Activated CD8-positive, alpha-beta memory T cell treated with anti-CD3 and anti-CD28 coated beads, Interleukin-2, amount 50 U/mL, for 24 hours (primary cell): Measurements from ENCODE around the gene STIM2.
"Not testable (repeated sequence)": the region's sequence is repeated elsewhere in the genome, so short reads cannot be mapped to it uniquely, and the experiment has no call there.

Source experiments
- DNase-seq: peaks from one replicate; pipeline ENCODE4 v3.0.0-alpha.2; 2020; ENCODE audit errors: extremely low read depth

The STIM2 gene

GRCh38 chr4:26867914-26868684, 7.5 kb downstream of the STIM2 start:
- no peak for DNase-seq

DNA sequence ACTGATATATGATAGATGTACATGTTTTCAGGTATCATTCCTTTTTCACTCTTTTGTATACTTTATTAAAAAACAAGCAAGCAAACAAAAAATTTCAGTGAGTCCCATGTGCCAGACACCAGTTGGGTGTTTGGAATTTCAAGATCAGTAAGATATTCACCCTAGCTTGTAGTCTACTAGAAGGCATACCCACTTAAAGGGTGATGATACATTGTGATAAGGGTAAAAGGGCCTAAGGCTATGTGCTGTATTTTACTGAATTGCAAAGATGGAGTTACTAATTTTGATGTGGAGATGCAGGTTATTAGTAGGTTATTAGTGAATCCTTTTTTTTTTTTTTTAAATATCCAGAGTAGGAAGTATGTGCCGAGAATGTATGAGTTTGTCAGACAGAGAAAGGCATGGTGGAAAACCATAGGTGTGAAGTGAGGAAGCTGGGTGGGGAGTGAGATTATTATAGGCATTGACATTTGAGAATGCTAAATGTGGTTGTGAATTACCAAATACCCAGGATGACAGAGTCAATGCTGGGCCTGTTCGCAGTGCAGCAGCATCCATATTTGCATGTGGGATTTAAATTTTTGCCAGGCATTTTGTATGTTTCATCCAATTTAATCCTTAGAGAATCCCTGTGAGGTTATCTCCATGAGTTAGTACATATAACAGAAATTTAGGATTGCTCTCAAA, 10.1 kb downstream of the STIM2 start:
- DNase-seq, result no peak

- DNase-seq, result no peak
These were observed 11.0 kb downstream of the STIM2 start for GRCh38 chr4:26871611-26872010.

DNA sequence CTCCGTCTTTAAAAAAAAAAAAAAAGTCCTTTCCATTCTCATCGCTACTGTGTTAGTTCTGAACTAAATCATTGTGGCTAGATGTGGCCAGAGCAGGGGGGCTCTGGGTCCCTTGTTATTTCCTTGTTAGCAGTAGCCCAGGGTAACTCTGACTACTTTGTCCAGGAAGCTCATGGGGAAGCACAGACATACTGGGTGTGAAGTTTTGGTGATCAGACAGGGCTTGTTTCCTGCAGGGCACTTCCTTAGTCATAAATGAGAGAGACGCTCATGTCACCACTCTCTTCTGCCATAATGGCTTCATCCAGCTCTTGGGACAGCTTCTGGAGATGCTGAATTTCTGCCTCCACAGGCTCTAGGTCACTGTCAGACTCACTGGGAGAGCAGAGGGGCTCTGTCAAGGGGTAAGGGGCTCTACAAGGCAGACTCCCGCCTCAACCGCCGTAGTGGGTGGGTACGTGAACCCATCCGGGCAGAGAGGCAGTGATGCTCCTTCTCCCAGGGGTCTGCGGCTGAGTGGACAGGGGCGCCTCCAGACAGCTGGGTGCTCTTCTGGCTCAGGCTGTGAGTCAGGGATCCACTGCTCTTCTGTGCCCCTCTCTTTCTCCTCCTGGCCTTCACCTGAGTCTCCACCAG, 12.9 kb downstream of the STIM2 start:
- DNase-seq, result no peak

GRCh38 chr4:26874110-26874509, 13.5 kb downstream of the STIM2 start:
- no peak for DNase-seq

DNA sequence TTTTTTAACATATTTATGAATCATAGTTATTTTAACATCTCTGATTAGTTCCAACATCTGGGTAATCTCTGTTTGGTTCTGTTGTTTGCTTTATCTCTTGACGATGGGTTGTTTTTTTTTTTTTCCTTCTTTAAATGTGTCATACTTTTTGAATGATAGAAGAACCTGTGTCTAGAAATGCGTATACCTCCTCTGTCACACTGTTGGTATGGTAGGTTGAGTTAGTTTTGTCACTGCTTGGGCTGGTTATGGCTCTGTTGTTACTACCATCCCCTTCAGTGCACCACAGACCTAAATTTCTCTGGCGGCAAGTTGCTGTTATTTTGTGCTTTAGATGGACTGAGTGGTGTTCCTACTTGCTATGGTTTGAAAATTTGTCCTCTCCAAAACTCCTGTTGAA, 16.8 kb downstream of the STIM2 start:
- DNase-seq, result no peak

DNA sequence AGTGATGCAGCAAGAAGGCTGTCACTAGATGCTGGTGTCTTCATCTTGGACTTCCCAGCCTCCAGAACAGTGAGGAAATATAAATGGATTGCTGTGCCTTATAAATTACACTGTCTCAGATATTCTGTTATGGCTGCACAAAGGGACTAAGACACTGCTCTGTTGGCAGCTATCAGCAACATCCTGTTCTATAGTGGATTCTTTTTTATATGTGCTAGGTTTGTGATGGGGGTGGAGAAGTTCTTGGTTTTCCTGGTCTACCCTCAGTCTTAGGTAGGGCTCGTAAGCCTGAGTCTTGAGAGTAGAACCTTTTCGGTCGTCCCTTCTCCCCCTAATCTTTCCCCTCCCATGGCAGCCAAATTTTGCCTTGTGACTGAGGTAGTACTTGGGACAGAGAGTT, 17.3 kb downstream of the STIM2 start:
- DNase-seq, result no peak

DNA sequence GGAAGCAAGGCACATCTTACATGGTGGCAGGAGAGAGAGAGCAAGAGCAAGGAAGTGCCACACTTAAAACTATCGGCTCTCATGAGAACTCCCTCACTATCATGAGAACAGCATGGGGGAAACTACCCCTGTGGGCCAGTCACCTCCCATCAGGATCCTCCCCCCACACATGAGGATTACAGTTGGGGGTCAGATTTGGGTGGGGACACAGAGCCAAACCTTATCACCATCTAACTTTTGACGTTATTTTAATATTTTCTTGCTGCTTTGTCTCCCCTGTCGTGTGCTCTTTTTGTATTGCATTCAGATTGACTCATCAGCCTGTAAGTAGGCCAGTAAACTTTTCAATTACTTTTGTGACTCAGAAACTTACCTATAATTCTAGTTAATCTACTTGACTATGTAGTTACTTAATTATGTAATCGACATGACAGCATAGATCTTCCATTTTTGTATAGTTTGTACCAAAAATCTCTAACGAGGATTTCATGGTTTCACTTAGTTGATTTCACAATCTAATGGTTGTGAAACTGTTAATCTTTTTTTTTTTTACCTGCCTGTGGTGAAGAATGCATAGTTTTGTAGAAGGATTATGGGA, 18.3 kb downstream of the STIM2 start:
- no peak for DNase-seq

DNA sequence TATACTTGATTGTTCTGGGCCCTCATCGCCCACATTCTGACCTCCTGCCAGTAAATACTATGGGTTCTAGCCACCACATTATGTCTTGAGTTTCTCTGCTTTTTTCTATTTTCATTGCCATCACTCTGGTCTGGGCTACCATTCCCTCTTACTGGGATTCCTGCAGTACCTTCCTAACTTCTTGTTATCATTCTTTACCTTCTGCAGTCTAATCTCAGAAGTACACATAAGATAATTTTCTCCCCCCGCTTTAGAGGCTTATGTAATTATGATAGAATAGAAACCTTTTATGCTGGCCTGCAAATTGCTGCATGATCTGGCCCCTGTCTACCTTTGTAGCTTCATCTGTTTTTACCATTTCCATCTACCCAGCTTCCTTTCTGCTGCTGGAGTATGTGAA, 19.2 kb downstream of the STIM2 start:
- DNase-seq, result no peak

GRCh38 chr4:26884026-26884425, 23.4 kb downstream of the STIM2 start:
- DNase-seq, result no peak

DNA sequence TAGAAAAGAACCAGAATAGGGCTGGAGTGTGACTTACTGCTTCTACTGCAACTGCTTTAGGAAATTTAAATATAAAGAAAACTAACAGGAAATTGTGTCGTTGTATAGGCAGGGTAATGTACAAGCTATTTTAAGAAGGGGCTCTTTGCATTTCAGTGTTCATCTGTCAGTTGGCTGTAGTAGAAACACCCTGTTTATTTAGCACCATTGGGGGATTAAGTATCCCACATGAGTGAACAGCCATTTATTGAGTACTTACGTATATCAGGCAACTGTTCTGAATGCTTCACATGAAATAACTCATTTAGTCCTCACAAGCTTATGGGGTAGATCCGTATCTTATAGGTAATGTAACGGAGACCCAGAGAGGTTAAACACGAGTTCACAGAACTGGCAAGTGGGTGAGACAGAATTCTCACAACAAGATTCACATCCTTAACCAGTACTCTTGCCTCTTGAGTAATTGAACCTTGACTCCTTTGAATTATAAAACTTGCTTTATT, 23.9 kb downstream of the STIM2 start:
- no peak for DNase-seq

GRCh38 chr4:26885912-26886274, 25.3 kb downstream of the STIM2 start:
- no peak for DNase-seq

DNA sequence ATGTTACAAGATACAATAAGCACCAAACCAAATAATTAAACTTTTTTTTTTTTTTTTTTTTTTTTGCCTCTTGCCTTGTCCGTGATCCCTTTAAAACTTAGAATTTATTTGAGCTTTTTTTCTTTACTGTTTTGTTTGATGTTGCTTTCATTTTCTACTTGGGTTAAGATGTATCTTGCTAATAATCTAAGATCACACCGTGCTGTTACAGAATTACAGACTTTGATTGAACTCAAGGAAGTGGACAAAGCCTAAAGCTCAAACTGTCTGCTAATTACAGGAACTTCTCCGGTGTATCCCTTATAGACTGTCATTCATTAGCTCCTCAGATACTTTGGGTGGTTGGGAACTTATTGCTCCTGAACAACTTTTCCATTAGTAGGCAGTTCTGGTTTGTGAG, 26.5 kb downstream of the STIM2 start:
- no peak for DNase-seq

- DNase-seq, result no peak
These were observed 27.2 kb downstream of the STIM2 start for GRCh38 chr4:26887809-26888208.

- DNase-seq, result no peak
These were observed 28.7 kb downstream of the STIM2 start for GRCh38 chr4:26889356-26889755.

DNA sequence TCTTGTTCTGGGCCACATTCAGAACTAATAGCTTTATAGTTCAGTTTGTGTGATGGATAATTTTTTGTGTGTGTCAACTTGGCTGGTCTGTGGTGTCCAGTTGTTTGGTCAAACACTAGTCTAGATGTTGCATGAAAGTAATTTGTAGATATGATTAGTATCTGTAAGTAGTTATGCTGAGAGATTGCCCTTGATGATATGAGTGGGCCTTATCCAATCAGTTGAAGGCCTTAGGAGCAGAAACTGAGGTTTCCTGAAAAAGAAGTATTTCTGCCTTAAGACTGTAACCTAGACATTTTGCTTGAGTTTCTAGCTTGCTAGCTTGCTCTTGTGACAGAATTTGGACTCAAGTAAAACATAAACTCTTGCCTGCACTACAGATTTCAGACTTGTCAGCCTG, 30.4 kb downstream of the STIM2 start:
- no peak for DNase-seq

DNA sequence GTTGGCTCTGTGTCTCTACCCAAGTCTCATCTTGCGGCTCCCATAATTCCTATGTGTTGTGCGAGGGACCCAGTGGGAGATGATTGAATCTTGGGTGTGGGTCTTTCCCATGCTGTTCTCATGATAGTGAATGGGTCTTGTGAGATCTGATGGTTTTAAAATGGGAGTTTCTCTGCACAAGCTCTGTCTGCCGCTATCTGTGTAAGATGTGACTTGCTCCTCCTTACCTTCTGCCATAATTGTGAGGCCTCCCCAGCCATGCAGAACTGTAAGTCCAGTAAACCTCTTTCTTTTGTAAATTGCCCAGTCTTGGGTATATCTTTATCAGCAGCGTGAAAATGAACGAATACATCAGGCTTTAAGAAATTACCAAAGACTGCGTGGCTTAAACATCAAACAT, 31.2 kb downstream of the STIM2 start:
- no peak for DNase-seq

DNA sequence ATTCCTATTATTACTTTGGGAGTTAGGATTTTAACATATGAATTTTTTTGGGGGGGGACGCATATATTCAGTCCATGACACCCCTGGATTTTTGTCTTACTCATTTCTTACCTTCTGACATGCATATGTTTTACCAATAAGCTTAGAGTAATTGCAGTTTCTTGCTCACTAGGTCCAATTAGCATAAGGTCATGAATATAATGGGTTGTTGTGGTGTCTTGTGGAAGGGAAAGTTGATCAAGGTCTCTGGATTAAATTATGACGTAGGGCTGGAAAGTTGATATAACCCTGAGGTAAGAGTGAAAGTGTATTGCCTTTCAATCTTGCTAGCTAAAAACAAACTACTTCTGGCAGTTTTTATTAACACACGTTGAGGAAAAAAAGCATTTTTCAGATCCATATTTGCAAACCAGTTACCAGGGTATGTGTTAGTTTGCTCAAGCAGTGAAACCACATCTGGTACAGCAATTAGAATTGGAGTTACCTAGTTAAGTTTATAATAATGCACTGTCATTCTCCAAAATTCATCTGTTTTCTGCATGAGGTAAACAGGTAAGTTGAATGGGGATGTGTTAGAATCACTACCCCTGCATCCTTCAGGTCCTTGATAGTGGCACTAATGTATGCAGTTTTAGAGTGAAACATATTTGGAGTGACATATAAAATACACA, 32.0 kb downstream of the STIM2 start:
- DNase-seq, result no peak

DNA sequence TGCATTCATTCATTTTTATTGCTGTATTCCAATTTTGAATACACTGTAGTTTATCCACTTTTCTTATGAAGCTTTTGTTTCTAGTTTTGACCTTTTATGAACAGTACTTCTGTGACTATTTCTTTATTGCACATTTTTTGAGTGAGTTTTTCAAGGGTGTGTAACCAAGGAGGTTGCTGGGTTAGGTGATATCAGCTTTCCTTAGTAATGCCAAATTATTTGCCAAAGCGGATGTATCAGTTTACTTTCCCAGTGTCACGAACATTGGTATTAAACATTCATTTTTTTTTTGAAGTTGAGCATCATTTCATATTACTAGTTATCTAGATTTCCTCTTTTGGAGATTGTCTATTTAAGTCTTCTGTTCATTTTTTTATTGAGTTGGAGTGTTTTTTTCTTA, 32.9 kb downstream of the STIM2 start:
- DNase-seq, result no peak

DNA sequence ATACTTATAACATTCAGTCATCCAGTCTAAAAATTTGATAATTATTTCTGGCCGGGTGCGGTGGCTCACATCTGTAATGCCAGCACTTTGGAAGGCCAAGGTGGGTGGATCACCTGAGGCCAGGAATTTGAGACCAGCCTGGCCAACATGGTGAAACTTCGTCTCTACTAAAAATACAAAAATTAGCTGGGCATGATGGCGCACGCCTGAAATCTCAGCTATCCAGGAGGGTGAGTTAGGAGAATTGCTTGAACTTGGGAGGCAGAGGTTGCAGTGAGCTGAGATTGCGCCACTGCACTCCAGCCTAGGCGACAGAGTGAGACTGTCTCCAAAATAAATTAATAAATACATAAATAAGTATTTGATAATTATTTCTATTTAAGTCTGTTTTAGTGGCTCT, 34.2 kb downstream of the STIM2 start:
- not testable (repeated sequence) for DNase-seq

DNA sequence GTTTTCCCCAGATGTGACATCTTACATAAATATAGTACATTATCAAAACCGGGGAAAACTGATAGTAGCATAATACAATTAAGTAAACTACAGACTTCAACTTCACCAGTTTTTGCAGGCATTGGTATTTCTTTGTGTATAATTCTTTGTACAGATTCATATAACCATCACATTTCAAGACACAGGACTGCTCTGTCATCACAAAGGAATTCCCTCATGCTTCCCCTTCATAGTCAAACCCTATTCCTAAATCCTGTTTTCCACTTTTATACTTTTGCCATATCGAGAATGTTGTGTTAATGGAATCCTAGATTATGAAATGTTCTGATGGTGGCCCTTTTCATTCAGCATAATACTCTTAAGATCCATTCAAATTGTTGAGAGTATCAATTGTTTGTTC, 36.0 kb downstream of the STIM2 start:
- no peak for DNase-seq

DNA sequence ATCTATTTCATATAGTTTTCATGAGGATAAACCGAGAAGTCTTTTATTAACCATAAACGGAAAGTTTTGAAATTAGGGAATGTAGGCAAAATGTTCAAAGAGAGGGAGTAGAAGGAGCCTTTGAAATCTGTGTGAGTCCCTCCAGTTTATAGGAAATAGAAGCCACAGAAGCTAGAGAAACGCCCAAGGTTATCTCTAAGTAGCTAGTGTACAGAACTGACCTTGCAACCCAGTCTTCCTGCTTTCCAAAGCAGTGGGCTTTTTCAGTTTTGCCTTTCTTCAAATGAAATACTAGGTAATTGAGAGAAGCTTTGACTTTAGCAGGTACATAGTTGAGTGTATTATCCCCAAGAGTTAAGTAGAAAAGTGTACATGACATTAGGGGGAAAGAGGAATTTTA, 39.4 kb downstream of the STIM2 start:
- DNase-seq, result no peak
